IPS-18c (cell line): ENCODE results near the gene PTPRN2.
"Not testable (repeated sequence)": the region's sequence is repeated elsewhere in the genome, so short reads cannot be mapped to it uniquely, and the experiment has no call there.

Experiments used
- H3K4me3 ChIP-seq: 2 replicates; pipeline ENCODE4 v1.7.0; 2013; ENCODE audit warnings: low read depth, mild to moderate bottlenecking, low read length, moderate library complexity; ENCODE audit not compliant: insufficient read depth
- H3K9me3 ChIP-seq: one replicate; pipeline ENCODE4 v1.6.1; 2013; ENCODE audit warnings: mild to moderate bottlenecking, low read length, moderate library complexity; ENCODE audit not compliant: control insufficient read depth, insufficient read depth

Gene PTPRN2

GRCh38 chr7:157916946-157917640, 670.5 kb downstream of the PTPRN2 start:
- Histone ChIP-seq H3K9me3 (peaks cover 26% of the 10 kb centered on the region), H3K4me3 (no peak overlapping the region)

GRCh38 chr7:157910446-157910845, 677.2 kb downstream of the PTPRN2 start:
- H3K4me3 ChIP-seq: no peak overlapping the region; the same call in 1 of the 2 replicates
- H3K9me3 ChIP-seq: peaks cover 37% of the 10 kb centered on the region

GRCh38 chr7:157910045-157910444, 677.6 kb downstream of the PTPRN2 start:
- H3K4me3 ChIP-seq: peak overlapping the region; percentile 6; the same call in 1 of the 2 replicates
- peaks cover 38% of the 10 kb centered on the region for H3K9me3 ChIP-seq

GRCh38 chr7:157909370-157909769, 678.3 kb downstream of the PTPRN2 start:
- Histone ChIP-seq H3K4me3 (no peak overlapping the region), H3K9me3 (peaks cover 45% of the 10 kb centered on the region)

GRCh38 chr7:157908006-157908782, 679.4 kb downstream of the PTPRN2 start:
- Histone ChIP-seq H3K9me3 (peaks cover 53% of the 10 kb centered on the region), H3K4me3 (no peak overlapping the region)

GRCh38 chr7:157907091-157907490, 680.5 kb downstream of the PTPRN2 start:
- no peak overlapping the region for H3K4me3 ChIP-seq
- peaks cover 60% of the 10 kb centered on the region for H3K9me3 ChIP-seq

GRCh38 chr7:157906583-157906982, 681.0 kb downstream of the PTPRN2 start:
- Histone ChIP-seq H3K4me3 (no peak overlapping the region), H3K9me3 (peaks cover 58% of the 10 kb centered on the region)

GRCh38 chr7:157905651-157906461, 681.8 kb downstream of the PTPRN2 start:
- Histone ChIP-seq H3K9me3 (peaks cover 58% of the 10 kb centered on the region), H3K4me3 (no peak overlapping the region)

GRCh38 chr7:157904866-157905570, 682.6 kb downstream of the PTPRN2 start:
- H3K4me3 ChIP-seq: no peak overlapping the region
- peaks cover 57% of the 10 kb centered on the region for H3K9me3 ChIP-seq

GRCh38 chr7:157904211-157904865, 683.3 kb downstream of the PTPRN2 start:
- Histone ChIP-seq H3K9me3 (peaks cover 52% of the 10 kb centered on the region), H3K4me3 (peak overlapping the region; percentile 15; the same call in 1 of the 2 replicates)

GRCh38 chr7:157903710-157904109, 683.9 kb downstream of the PTPRN2 start:
- Histone ChIP-seq H3K4me3 (peak overlapping the region; percentile 28; the same call in 1 of the 2 replicates), H3K9me3 (peaks cover 57% of the 10 kb centered on the region)

- no peak overlapping the region for H3K4me3 ChIP-seq
- H3K9me3 ChIP-seq: peaks cover 58% of the 10 kb centered on the region
Observed at GRCh38 chr7:157903296-157903695, 684.3 kb downstream of the PTPRN2 start.

GRCh38 chr7:157901816-157902610, 685.6 kb downstream of the PTPRN2 start:
- peaks cover 51% of the 10 kb centered on the region for H3K9me3 ChIP-seq
- not testable (repeated sequence) for H3K4me3 ChIP-seq

- Histone ChIP-seq H3K4me3 (no peak overlapping the region), H3K9me3 (peaks cover 52% of the 10 kb centered on the region)
Observed at GRCh38 chr7:157901166-157901565, 686.5 kb downstream of the PTPRN2 start.

- Histone ChIP-seq H3K4me3 (no peak overlapping the region; the same call in 1 of the 2 replicates), H3K9me3 (peaks cover 53% of the 10 kb centered on the region)
Observed at GRCh38 chr7:157900556-157900955, 687.1 kb downstream of the PTPRN2 start.

- H3K4me3 ChIP-seq: no peak overlapping the region; the same call in 1 of the 2 replicates
- H3K9me3 ChIP-seq: peaks cover 54% of the 10 kb centered on the region
Observed at GRCh38 chr7:157900011-157900410, 687.6 kb downstream of the PTPRN2 start.
